HG02852 (cell line): Measurements from ENCODE around the gene CPT1A.

Experiments used
- ATAC-seq: cut with Tn5 transposase; IDR thresholded peaks from one replicate; pipeline ENCODE4 v1.9.1; 2021; ENCODE audit warnings: mild to moderate bottlenecking, moderate library complexity; ENCODE audit not compliant: unreplicated experiment

CPT1A gene

DNA sequence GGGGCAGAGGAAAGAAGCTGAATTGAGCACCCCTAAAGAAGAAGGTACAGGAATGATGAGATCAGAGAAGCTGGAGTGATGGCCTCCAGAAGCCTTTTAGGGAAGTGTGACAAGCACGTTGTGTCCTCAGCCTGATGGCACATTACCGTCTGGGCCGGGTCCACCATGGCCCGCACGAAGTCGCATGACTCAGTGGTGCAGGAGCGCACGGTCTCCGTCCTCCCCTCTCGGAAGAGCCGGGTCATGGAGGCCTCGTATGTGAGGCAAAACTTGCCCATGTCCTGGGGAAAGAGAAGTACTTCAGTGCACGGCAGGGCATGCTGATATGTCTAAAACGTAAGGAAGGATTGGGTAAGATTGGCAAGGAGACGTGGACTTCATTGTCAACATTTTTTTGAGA lies 79.2 kb downstream of the CPT1A start:
- no peak for ATAC-seq

DNA sequence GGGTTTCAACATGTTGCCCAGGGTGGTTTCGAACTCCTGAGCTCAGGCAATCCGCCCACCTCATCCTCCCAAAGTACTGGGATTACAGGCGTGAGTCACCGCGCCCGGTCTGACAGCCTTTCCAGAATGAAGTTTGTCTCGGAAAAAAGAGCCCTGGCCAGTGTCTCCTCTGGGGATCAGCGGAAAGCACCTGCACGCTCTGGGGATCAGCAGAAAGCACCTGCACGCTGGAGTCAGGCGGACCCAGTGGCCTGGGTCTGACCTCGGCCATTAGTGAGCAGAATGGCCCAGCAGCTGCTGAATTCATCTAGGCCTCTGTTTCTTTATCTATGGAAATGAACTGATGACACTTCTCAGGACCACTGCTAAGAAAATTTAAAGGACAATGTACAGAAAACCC lies 79.9 kb downstream of the CPT1A start:
- no peak for ATAC-seq

DNA sequence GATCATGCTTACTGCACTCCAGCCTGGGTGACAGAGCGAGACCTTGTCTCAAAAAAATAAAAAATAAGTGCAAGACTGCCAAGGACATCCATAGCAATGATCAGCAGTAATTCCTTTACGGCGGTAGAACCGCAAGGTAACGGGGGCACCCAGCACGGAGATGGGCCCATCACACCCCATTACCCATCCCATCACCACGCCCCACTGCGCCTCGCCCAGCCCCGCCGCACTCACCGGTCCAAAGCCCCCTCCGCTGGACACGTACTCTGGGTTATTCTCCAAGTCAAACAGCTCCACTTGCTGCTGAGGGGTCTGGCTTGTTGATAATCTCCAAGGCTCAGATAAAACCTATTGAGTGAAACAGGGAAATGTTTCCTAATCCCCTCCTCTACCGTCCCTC lies 81.7 kb downstream of the CPT1A start:
- ATAC-seq = no peak

DNA sequence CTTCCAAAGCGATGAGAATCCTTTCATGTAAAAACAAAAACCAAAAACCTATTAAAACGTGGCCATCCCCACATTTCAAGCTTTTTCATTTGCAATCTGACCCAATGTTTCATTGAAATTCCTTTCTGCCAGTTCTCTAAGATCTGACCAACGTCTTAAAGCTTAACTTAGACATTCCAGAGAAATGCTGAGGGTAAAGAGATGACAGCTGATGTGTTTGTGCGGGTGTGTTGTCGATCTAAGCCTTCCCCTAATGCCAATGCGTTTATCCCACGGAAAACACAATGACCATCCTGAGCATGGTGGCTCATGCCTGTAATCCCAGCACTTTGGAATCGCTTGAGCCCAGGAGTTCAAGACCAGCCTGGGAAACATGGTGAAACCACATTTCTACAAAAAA lies 84.0 kb downstream of the CPT1A start:
- ATAC-seq = no peak

DNA sequence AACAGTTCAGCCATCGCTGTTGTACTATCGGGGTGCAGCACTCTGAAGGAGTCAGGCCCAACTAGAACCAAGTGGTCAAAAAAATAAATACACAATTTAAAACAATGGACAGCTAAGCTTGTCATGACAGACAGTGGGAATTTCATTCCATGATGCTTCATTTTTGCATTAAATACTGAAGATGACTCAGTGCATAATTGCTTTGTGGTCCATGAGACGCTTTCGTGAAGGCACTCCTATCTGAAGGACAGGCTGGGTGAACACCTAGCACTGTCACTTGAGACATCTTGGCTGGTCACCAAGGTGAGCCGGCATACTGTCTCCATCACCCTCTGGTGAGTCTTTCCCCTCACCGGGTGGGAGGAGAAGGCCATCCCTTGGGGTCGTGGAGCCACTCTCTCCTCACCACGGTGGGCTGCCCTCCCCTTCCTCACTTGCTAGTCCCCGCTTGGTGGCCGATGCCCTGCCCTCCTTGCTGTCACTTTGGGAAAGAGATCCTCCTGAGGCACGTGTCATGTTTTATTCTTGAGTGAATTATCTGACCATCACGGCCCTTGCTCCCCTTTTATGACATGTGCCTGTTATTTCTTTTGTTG lies 85.4 kb downstream of the CPT1A start:
- ATAC-seq = no peak

DNA sequence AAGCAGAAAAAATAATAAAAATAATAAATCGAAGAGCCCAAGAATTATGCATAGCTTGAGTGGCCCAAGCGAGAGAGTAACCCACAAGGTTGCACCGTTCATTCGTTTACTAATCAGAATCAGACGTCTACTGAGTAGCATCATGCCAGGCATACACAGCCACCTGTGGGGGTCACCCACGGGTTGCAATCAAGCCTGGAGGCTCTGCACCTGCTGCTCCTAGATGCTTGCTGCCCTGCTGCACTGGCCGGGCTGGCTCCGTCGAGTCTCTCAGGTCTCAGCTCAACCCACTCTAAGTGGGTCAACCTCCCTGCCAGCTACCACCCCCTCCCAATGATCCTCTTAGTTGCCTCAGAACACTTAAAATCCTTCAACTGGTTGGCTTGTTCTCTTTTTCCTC lies 88.4 kb downstream of the CPT1A start:
- no peak for ATAC-seq

DNA sequence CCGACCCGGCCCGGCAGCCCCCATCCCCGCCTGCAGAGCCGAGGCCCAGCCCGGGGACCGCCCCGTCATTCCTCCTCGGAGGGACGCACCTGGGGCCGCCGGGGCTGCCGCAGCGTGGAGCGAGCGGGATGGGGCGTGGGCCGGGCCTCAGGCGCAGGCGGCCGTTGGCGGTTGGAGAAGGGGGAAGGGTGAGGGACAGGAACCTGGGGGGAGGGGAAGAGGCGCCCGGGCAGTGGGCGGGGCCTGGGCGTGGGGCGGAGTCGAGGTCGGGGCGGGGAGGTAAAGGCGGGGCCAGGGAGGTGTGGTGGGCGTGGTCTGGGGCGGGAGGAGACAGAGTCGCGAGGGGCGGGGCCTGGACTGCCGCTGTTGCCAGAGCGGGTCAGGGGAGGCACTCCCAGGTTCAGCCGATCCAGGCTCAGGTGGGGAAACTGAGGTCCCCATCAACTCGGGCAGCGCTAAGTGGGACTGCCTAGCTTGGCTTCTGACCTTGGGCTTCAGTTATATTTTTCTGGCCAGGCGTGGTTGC lies 90.3 kb downstream of the CPT1A start, which contains the start of gene TESMIN:
TSS of gene TESMIN (minus strand) at position 190 of the 526 bp plus-strand sequence. CDS start 860 bp downstream, outside the sequence.
- ATAC-seq = no peak

DNA sequence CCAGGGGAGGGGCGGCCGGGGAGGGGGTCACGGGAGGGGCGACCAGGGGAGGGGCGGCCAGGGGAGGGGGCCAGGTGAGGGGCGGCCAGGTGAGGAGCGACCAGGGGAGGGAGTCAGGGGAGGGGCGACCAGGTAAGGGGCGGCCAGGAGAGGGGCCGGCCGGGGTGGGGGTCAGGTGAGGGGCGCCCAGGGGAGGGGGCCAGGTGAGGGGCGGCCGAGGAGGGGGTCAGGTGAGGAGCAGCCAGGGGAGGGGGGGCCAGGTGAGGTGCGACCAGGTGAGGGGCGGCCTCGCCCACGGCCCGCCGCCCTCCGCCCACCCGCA lies 90.8 kb downstream of the CPT1A start:
- ATAC-seq = no peak

DNA sequence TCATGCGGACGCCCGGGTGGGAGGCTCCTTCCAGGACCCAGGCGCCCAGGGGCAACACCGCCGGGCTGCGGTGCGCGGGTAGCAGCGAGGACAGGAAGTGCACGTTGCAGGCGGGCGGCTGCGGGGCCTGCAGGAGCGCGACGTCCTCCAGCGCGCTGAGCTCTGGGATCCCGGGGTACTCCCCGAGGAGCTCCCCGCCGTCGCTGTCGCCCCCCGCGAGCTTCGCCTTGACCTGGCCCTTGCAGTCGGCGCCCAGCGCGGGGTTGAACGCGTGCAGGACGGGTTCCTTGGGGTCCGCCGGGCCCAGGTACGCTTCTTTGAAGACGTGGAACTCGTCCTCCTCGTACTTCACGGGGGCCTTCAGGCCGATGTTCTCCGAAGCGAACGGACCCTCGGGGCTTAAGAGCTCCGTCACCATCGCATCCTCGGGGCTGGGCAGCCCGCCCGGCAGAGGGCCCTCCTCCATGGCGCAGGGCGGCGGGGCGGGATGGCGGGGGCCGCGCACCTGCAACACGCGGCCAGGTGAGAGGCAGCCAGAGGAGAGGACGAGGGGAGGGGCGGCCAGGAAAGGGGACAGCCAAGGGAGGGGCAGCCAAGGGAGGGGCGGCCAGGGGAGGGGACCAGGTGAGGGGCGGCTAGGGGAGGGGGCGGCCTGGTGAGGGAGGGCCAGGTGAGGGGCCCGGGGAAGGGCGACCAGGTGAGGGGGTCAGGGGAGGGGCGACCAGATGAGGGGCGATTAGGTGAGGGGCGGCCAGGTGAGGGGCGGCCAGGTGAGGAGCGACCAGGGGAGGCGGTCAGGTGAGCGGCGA lies 91.3 kb downstream of the CPT1A start:
- no peak for ATAC-seq

DNA sequence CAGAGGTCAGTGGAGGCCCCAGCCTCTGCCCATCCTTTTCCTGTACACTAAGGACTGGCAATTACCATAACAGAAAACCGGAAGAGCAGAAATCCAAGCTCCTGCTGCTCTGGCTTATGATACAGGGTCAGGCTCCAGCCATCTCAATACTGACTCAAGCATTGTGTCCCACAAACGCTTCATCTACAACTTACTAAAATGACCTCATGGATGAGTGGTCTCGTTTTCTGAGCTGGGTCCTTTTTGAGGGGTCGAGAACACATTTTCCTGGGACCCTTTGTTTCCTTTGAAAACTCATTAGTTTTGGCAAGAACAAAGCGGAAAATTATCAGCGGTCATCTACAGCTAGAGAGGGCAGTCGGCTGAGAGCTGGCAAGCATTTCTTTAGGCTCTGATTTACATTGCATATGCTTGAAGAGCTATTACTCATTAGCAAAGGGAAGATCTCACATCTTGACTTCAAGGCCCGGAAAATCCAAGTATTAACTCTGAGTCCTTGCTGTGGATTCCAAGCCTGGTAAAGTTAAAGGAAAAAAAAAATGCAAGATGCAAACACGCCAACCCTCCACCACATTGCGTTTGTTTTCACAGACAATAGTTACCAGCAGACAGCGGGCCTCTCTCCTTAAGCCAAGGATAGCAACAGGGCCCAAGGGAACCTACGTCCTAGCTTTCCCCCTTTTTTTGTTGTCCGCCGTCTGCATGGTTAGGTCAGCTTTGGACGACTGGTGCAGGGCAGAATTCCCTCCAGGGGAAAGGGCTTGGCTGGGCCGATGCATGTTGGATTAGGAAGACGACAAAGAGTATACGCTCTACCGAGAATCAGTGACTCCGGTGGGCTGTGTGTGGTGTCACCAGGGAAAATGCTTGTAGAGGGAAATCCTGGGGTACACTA lies 92.2 kb downstream of the CPT1A start:
- no peak for ATAC-seq

DNA sequence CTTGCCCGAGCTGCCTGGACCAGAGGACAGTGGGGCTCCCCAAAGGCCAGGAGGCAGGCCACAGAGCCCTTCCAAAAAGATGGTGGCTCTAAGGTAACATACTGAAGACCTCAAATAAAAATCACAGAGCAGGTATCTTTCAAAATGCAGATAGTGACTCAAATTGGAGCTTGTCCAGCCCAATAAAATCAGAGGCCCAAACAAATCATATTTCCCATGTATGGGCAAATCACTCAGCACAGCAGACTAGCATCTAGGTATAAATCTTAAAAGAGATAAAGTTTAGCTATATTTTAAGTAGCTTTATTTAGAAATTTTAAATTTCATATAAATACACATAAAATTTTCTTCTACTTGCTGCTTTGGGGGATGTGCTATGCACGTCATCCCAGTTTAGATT lies 93.7 kb downstream of the CPT1A start:
- no peak for ATAC-seq

DNA sequence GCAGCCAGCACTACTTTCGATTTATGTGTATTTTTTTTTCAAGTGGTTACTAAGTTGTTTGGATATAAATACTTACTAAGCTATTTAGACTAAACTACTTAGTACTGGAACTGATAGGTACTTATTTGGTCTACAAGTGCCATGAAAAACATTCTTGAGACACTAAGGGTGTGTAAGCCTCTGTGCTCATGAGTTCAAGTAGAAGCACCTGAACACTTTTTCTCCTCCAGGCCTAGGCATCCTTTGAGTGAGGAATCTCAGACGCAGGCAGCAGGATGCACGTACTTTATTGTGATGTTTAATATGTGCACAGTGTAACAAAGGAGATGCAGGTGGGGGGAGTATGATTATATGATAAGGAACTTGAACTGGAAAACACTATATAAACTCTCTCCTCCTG lies 98.2 kb downstream of the CPT1A start:
- ATAC-seq = no peak

DNA sequence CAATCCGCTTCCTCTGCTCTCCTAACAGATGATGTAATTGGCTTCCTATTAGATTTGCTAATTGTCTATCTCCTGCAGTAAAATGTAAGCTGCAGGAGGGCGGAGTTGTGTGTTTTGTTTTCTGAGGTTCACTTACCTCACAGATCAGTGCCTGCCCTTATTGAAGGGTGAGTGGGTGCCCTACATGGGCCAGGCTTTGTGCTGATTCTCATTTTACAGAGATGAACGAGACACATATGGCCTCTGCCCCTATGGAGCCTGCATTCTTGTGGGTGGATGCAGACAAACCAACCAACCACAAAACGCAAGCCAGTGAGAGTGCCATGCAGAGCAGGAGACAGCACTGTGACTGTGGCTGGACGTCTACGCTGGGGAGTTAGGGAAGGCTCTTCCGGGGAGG lies 100.3 kb downstream of the CPT1A start:
- ATAC-seq = no peak

DNA sequence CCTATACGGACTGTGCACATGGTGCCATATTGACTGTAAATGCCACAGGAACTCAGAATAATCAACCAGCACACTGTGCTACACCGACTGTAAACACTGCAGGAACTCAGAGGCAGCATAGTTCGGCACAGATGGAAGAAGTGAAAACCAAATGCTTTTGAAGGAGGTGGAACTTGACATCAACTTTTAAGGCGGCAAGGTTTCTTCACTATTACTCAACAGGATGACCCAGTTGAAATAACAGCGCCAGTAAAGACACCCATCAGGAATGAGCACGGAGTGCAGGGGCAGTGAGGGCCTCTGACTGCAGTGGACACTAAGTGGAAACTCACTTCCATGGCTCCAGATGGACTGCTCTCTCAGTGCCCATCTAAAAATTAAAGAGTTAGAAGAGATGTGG lies 106.1 kb downstream of the CPT1A start:
- no peak for ATAC-seq

DNA sequence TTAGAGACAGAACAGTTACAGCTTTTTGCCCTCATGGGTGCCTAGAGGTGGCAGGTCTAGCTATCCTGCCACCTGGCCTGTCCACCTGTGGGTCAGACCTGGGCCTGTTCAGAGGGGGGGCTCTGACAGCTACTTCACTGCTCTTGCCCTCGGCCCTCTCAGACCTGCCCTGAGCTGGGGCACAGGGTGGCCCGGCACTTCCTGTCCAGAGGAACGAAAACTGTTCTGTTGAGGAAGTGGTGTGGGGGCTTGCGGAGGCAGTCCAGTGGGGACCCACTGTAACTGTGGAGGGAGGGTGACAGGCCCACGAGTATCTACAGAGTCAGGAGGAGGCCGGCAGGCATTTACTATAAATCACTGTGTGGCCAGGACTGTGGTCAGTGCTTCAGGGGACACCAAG lies 106.6 kb downstream of the CPT1A start:
- no peak for ATAC-seq

DNA sequence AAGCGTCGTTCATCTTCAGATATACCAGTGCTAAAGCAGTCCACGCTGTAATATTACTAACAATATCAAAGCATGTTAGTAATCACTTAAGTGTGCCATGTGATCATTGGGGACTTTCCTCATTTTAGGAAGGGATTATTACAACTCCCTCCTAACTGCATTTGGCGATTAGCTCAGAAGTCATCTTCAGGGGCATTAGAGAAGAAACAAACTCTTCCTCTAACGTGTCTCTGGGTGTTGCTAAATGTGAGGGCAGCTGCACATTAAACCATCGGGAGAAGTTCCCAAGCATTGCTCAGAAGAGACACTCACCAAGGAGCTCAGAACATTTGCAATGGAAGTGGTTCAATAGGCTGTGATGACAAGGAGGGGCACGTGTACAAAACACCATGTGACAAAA lies 107.6 kb downstream of the CPT1A start:
- ATAC-seq = no peak

DNA sequence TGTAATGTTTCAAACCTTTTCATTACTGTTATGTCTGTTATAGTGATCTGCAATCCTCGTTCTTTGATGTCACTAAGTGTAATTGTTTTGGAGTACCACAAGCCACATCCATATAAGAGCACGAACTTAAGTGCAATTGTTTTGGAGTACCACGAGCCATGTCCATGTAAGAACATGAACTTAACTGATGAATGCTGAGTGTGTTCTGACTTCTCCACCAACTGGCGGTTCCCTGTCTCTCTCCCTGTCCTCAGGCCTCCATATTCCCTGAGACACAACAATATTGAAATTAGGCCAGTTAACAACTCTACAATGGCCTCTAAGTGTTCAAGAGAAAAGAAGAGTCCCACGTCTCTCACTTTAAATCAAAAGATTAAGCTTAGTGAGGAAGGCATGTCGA lies 113.9 kb downstream of the CPT1A start:
- no peak for ATAC-seq

DNA sequence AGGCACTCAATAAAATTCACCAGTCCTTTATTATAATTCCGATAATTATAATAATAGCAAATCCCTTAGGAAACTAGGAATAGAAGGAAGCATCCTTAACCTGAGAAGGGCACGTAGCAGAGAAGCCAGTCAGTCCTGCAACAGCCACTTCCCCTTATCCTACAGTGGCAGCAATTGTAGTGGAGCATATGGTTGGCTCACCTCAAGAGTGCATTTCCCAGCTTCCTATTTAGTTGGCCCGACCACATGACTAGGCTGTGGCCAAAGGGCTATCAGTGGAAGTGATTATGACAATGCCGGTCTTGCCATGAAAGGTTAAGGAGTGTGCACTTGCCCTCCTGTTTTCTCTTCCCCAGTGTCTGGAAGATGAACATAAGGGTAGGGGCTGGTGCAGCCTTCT lies 117.4 kb downstream of the CPT1A start:
- no peak for ATAC-seq

DNA sequence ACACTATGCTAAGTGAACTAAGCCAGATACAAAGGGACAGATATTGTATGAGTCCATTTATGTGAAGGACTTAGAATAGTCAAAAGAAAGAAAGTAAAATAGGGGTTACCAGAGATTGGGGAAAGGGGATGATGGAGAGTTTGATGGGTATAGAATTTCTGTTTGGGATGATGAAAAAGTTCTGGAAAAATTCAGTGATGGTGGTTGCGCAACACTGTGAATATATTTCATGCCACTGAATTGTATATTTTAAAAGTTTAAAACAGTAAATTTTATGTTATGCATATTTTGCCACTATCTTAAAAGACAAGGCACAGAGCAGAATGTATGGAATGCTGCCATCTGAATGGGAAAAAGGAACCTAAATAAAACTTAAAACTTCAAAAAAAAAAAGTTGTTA lies 119.6 kb downstream of the CPT1A start:
- no peak for ATAC-seq

DNA sequence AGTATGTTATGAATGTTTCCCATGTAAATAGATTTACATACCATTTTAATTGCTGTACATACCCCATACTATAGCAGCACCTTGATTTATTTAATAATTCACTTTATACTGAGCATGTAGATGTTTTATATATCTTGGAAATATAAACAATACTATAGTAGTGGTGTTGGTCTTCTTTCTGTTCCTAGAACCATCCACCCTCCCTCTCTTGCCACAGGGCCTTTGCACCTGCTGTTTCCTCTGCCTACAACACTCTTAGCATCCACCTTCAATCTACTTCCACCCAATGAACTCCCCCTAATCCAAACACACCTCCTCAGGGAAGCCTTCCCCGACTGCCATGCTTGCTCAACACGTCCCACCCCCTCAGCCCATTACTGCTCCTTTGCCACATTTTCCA lies 120.6 kb downstream of the CPT1A start:
- no peak for ATAC-seq

DNA sequence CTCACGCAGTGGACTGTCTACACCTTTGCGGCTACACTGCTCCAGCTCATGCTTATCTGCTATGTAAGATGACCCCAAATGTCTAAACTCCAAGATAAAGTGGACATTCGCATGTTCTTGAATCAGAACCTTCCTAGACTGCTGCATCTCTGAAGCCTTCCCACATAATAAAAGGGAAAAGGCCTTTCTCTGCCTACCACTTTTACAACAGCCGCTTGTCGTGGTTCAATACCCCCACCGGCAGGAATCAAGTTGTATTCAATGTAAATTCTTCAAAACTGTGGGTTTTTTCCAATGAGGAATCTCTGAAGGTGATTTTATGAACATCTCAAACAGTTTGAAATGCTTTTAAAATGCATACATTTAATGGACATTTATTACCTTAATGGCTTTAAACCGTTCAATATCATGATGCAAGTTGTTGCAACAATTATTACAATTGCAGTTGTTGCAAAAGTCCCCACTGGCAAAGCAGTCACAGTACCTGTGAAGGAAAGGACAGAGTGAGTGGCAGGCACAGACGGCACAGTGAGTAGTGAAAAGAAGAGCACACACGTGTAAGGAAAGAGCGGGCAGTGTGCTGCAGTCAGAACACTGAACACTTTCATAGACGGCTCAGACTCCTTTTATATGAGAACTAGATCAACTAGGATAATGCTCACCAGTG lies 126.1 kb downstream of the CPT1A start:
- ATAC-seq = no peak
